H9 (cell line): Measurements from ENCODE around the gene NFE2L2. TPM values are rescaled to one million over a fixed set of nuclear protein-coding genes. Genes with fewer than 3 reads are reported as not detected.
"Not testable (repeated sequence)": the region's sequence is repeated elsewhere in the genome, so short reads cannot be mapped to it uniquely, and the experiment has no call there.

Experiments used
- DNase-seq: peaks from one replicate; pipeline ENCODE4 v3.0.0-alpha.2; 2017
- H2AFZ ChIP-seq: one replicate; pipeline ENCODE4 v1.6.1; 2013; ENCODE audit warnings: mild to moderate bottlenecking, low read length, control low read depth, moderate library complexity
- H2AK5ac ChIP-seq: 2 replicates; pipeline ENCODE4 v1.6.1; 2013; ENCODE audit warnings: low read length, control low read depth, mixed read lengths; ENCODE audit not compliant: insufficient read length
- H2BK120ac ChIP-seq: one replicate; pipeline ENCODE4 v1.6.1; 2013; ENCODE audit warnings: low read depth, mild to moderate bottlenecking, low read length, control low read depth, inconsistent platforms; ENCODE audit not compliant: poor library complexity, severe bottlenecking
- H2BK12ac ChIP-seq: 2 replicates; pipeline ENCODE4 v1.6.1; 2013; ENCODE audit warnings: low read length, control low read depth, mixed read lengths, low read depth; ENCODE audit not compliant: insufficient read length
- H2BK15ac ChIP-seq: 2 replicates; pipeline ENCODE4 v1.6.1; 2013; ENCODE audit warnings: low read depth, low read length, control low read depth
- H2BK20ac ChIP-seq: one replicate; pipeline ENCODE4 v1.6.1; 2013; ENCODE audit warnings: low read depth, mild to moderate bottlenecking, low read length, control low read depth, inconsistent platforms; ENCODE audit not compliant: poor library complexity, severe bottlenecking
- H2BK5ac ChIP-seq: 2 replicates; pipeline ENCODE4 v1.6.1; 2013; ENCODE audit warnings: low read length, control low read depth, mixed read lengths; ENCODE audit not compliant: insufficient read length
- H3K14ac ChIP-seq: 2 replicates; pipeline ENCODE4 v1.6.1; 2013; ENCODE audit warnings: low read length, control low read depth; ENCODE audit not compliant: insufficient read depth
- H3K18ac ChIP-seq: 2 replicates; pipeline ENCODE4 v1.6.1; 2013; ENCODE audit warnings: low read depth, mild to moderate bottlenecking, mixed read lengths, low read length, control low read depth; ENCODE audit not compliant: insufficient read length
- H3K23ac ChIP-seq: 2 replicates; pipeline ENCODE4 v1.6.1; 2013; ENCODE audit warnings: low read length, control low read depth, mixed read lengths, low read depth; ENCODE audit not compliant: insufficient read length
- H3K23me2 ChIP-seq: 2 replicates; pipeline ENCODE4 v1.6.1; 2013; ENCODE audit warnings: low read depth, mild to moderate bottlenecking, mixed read lengths, low read length, control low read depth; ENCODE audit not compliant: insufficient read length, poor library complexity, severe bottlenecking
- H3K27ac ChIP-seq: 2 replicates; pipeline ENCODE4 v1.5.1; 2013; ENCODE audit warnings: low read length, control low read depth, mixed read lengths, low read depth; ENCODE audit not compliant: insufficient read length
- H3K27me3 ChIP-seq: 2 replicates; pipeline ENCODE4 v1.6.1; 2013; ENCODE audit warnings: low read length, control low read depth, inconsistent platforms; ENCODE audit not compliant: insufficient read depth
- H3K4ac ChIP-seq: 2 replicates; pipeline ENCODE4 v1.6.1; 2013; ENCODE audit warnings: low read depth, mild to moderate bottlenecking, control low read depth, inconsistent platforms, low read length, moderate library complexity
- H3K4me1 ChIP-seq: 2 replicates; pipeline ENCODE4 v1.6.1; 2013; ENCODE audit warnings: low read length, control low read depth, inconsistent platforms; ENCODE audit not compliant: insufficient read depth
- H3K4me2 ChIP-seq: 2 replicates; pipeline ENCODE4 v1.6.1; 2013; ENCODE audit warnings: low read length, control low read depth, mixed read lengths; ENCODE audit not compliant: insufficient read length, insufficient read depth
- H3K56ac ChIP-seq: 2 replicates; pipeline ENCODE4 v1.6.1; 2013; ENCODE audit warnings: low read depth, mild to moderate bottlenecking, mixed read lengths, low read length, control low read depth; ENCODE audit not compliant: insufficient read length
- H3K79me1 ChIP-seq: 2 replicates; pipeline ENCODE4 v1.6.1; 2013; ENCODE audit warnings: low read depth, mild to moderate bottlenecking, moderate library complexity, low read length, control low read depth, inconsistent platforms; ENCODE audit not compliant: insufficient read depth, poor library complexity, severe bottlenecking
- H3K79me2 ChIP-seq: 2 replicates; pipeline ENCODE4 v1.6.1; 2013; ENCODE audit warnings: low read length, control low read depth, inconsistent platforms; ENCODE audit not compliant: insufficient read depth
- H3K9ac ChIP-seq: 2 replicates; pipeline ENCODE4 v1.6.1; 2013; ENCODE audit warnings: low read length, control low read depth, mixed read lengths; ENCODE audit not compliant: insufficient read length; ENCODE audit errors: extremely low read depth
- H3K9me3 ChIP-seq: one replicate; pipeline ENCODE4 v1.6.1; 2013; ENCODE audit warnings: low read depth, low read length, inconsistent platforms; ENCODE audit not compliant: control insufficient read depth
- H3T11ph ChIP-seq: one replicate; pipeline ENCODE4 v1.6.1; 2013; ENCODE audit warnings: mild to moderate bottlenecking, low read length, control low read depth, inconsistent platforms
- H4K20me1 ChIP-seq: one replicate; pipeline ENCODE4 v1.6.1; 2013; ENCODE audit not compliant: control insufficient read depth, insufficient read length, insufficient read depth
- H4K5ac ChIP-seq: 2 replicates; pipeline ENCODE4 v1.6.1; 2013; ENCODE audit warnings: low read depth, mild to moderate bottlenecking, mixed read lengths, low read length, control low read depth; ENCODE audit not compliant: insufficient read length
- H4K8ac ChIP-seq: replicated peaks from 2 replicates; pipeline ENCODE4 v1.6.1; 2013; ENCODE audit warnings: low read length, control low read depth, mixed read lengths, low read depth; ENCODE audit not compliant: insufficient read length
- H4K91ac ChIP-seq: 2 replicates; pipeline ENCODE4 v1.6.1; 2013; ENCODE audit warnings: low read depth, mild to moderate bottlenecking, moderate library complexity, mixed read lengths, low read length, control low read depth; ENCODE audit not compliant: insufficient read length
- H3K27ac Mint-ChIP-seq, 3 experiments: 2 replicates in 2 of 3; 3 replicates in 1 of 3; pipeline ENCODE4 v1.8.0; 2020 to 2021; ENCODE audit warnings: mixed read lengths in 3 of 3, mild to moderate bottlenecking in 1 of 3, moderate library complexity in 1 of 3
- H3K27me3 Mint-ChIP-seq: 2 replicates; pipeline ENCODE4 v1.8.0; 2021; ENCODE audit warnings: low read depth, mild to moderate bottlenecking, moderate library complexity, mixed read lengths
- H3K36me3 Mint-ChIP-seq, 3 experiments: 2 replicates in 2 of 3; 3 replicates in 1 of 3; pipeline ENCODE4 v1.8.0; 2020 to 2021; ENCODE audit warnings: low read depth in 3 of 3, mixed read lengths in 3 of 3; ENCODE audit not compliant: insufficient read depth in 1 of 3
- H3K4me1 Mint-ChIP-seq, 2 experiments: 2 replicates each; pipeline ENCODE4 v1.8.0; 2020; ENCODE audit warnings: mixed read lengths in 2 of 2
- H3K4me3 Mint-ChIP-seq, 2 experiments: 2 replicates in 1 of 2; 3 replicates in 1 of 2; pipeline ENCODE4 v1.8.0; 2020 to 2021; ENCODE audit warnings: mild to moderate bottlenecking in 2 of 2, mixed read lengths in 2 of 2, moderate library complexity in 1 of 2
- H3K9me3 Mint-ChIP-seq, 2 experiments: 2 replicates in 1 of 2; 3 replicates in 1 of 2; pipeline ENCODE4 v1.8.0; 2020; ENCODE audit warnings: mild to moderate bottlenecking in 2 of 2, mixed read lengths in 2 of 2, moderate library complexity in 1 of 2
- CTCF ChIP-seq: fragments of 200-600 bp; sonication (generic); conservative IDR thresholded peaks from 3 replicates; pipeline ENCODE4 v1.8.0; 2021; ENCODE audit warnings: antibody characterized with exemption, mild to moderate bottlenecking
- WGBS: extraction: QIAGEN DNeasy Blood & Tissue Kit; methylation state at CpG from one replicate; pipeline ENCODE4 v1.1.7; 2013; ENCODE audit warnings: missing lambda C conversion rate, low lambda C conversion rate, mixed read lengths; ENCODE audit not compliant: insufficient read length; ENCODE audit errors: extremely low coverage; 5-methylcytosine and 5-hydroxymethylcytosine counted together
- total RNA-seq: library from RNA; stranded (reverse); gene quantifications from 2 replicates; pipeline ENCODE4 v1.2.1, GENCODE V29; 2021

The NFE2L2 gene
- total RNA-seq, 1 experiment from 2014 or later, result 42.5 TPM

DNA sequence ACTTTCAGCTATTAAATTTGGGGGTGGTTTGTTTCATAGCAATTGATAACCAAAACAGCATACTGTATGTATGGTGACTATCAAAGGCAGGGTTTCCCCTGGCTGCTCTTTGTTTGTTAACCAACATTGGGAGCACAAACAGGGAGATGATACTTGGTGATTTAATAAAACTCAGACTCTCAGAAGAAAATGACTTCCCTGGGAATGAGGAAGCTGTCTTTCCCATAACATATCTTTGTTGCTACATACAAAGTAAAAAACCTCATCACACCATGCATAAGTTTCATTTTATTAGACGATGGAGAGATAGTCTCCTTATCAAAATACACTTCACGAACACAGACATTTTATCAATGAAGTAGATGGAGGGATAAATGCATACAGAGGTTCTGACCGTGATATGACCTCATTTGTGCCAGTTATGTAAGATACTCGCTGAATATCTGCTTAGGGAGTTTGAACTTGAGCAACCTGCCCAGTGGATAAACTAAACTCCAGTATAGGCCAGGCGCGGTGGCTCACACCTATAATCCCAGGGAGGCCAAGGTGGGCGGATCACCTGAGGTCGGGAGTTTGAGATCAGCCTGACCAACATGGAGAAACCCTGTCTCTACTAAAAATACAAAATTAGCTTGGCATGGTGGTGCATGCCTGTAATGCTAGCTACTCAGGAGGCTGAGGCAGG lies 3.8 kb upstream of the NFE2L2 start:
- no peaks in the 10 kb centered on the region for H3K27me3 ChIP-seq
- no peak overlapping the region for H3T11ph ChIP-seq
- no peak overlapping the region for H2BK12ac ChIP-seq
- H3K9me3 ChIP-seq, result no peaks in the 10 kb centered on the region
- H3K56ac ChIP-seq, result no peak overlapping the region
- peaks cover 3% of the 10 kb centered on the region; the same call in 1 of the 2 replicates for H3K4me1 ChIP-seq
- H2BK15ac ChIP-seq, result no peak overlapping the region
- Mint-ChIP-seq H3K9me3 (no peaks in the 10 kb centered on the region), H3K36me3 (no peaks in the 10 kb centered on the region), H3K27me3 (no peaks in the 10 kb centered on the region), H3K4me3 (no peak overlapping the region), H3K27ac (no peak overlapping the region), H3K4me1 (peaks cover 31% of the 10 kb centered on the region in 2 experiments)
- TF ChIP-seq CTCF, result no peak
- no peaks in the 10 kb centered on the region for H3K79me1 ChIP-seq
- no peak overlapping the region for H2AK5ac ChIP-seq
- no peak overlapping the region for H3K4ac ChIP-seq
- no peak overlapping the region for H2BK5ac ChIP-seq
- H4K5ac ChIP-seq, result no peak overlapping the region
- H3K18ac ChIP-seq, result no peak overlapping the region
- no peak overlapping the region for H3K9ac ChIP-seq
- H4K91ac ChIP-seq, result no peak overlapping the region
- H2BK20ac ChIP-seq, result no peak overlapping the region
- no peaks in the 10 kb centered on the region for H3K23me2 ChIP-seq
- no peak overlapping the region for H3K4me2 ChIP-seq
- H3K23ac ChIP-seq, result no peak overlapping the region
- H3K79me2 ChIP-seq, result no peaks in the 10 kb centered on the region
- H4K8ac ChIP-seq, result no peak overlapping the region
- no CpG with 5 or more reads among the region's 8 CpGs for WGBS
- DNase-seq, result no peak
- H3K14ac ChIP-seq, result no peak overlapping the region
- no peak overlapping the region for H2AFZ ChIP-seq
- no peak overlapping the region for H2BK120ac ChIP-seq
- no peak overlapping the region for H3K27ac ChIP-seq
- no peaks in the 10 kb centered on the region for H4K20me1 ChIP-seq

GRCh38 chr2:177266955-177267354 lies 2.4 kb upstream of the NFE2L2 start:
- H2AFZ ChIP-seq, H3K4ac ChIP-seq, H3K9ac ChIP-seq, H4K8ac ChIP-seq, H2BK5ac ChIP-seq, H3K27me3 Mint-ChIP-seq, H4K91ac ChIP-seq, H3K27me3 ChIP-seq, DNase-seq, H3K9me3 ChIP-seq, H4K20me1 ChIP-seq, H2AK5ac ChIP-seq, H3K27ac ChIP-seq, H3K4me3 Mint-ChIP-seq, H3K14ac ChIP-seq, H3T11ph ChIP-seq, H2BK15ac ChIP-seq, H2BK12ac ChIP-seq, H2BK120ac ChIP-seq, H3K4me2 ChIP-seq, H3K79me2 ChIP-seq, H3K36me3 Mint-ChIP-seq, H3K18ac ChIP-seq, H3K23me2 ChIP-seq, H3K56ac ChIP-seq, H2BK20ac ChIP-seq, H3K9me3 Mint-ChIP-seq, H3K27ac Mint-ChIP-seq, H4K5ac ChIP-seq, H3K4me1 ChIP-seq, H3K23ac ChIP-seq, H3K79me1 ChIP-seq: not testable (repeated sequence)
- peaks cover 29 to 30% of the 10 kb centered on the region in 2 experiments for H3K4me1 Mint-ChIP-seq
- WGBS, result no CpG with 5 or more reads among the region's 8 CpGs
